Kidney glomerular epithelial cell (primary cell): ENCODE measurements around the gene CDON.

Experiments used
- DNase-seq: peaks from one replicate; lab custom pipeline; 2025; lab: John Stamatoyannopoulos, UW

CDON gene, protein sequence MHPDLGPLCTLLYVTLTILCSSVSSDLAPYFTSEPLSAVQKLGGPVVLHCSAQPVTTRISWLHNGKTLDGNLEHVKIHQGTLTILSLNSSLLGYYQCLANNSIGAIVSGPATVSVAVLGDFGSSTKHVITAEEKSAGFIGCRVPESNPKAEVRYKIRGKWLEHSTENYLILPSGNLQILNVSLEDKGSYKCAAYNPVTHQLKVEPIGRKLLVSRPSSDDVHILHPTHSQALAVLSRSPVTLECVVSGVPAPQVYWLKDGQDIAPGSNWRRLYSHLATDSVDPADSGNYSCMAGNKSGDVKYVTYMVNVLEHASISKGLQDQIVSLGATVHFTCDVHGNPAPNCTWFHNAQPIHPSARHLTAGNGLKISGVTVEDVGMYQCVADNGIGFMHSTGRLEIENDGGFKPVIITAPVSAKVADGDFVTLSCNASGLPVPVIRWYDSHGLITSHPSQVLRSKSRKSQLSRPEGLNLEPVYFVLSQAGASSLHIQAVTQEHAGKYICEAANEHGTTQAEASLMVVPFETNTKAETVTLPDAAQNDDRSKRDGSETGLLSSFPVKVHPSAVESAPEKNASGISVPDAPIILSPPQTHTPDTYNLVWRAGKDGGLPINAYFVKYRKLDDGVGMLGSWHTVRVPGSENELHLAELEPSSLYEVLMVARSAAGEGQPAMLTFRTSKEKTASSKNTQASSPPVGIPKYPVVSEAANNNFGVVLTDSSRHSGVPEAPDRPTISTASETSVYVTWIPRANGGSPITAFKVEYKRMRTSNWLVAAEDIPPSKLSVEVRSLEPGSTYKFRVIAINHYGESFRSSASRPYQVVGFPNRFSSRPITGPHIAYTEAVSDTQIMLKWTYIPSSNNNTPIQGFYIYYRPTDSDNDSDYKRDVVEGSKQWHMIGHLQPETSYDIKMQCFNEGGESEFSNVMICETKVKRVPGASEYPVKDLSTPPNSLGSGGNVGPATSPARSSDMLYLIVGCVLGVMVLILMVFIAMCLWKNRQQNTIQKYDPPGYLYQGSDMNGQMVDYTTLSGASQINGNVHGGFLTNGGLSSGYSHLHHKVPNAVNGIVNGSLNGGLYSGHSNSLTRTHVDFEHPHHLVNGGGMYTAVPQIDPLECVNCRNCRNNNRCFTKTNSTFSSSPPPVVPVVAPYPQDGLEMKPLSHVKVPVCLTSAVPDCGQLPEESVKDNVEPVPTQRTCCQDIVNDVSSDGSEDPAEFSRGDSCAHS (N-terminal part only)

GRCh38 chr11:126062679-126063506 lies at the start of gene CDON:
Gene CDON (minus strand): TSS chr11:126062866. CDS start chr11:126023476, 39,390 bp downstream.
- peak; percentile 91 for DNase-seq

DNA sequence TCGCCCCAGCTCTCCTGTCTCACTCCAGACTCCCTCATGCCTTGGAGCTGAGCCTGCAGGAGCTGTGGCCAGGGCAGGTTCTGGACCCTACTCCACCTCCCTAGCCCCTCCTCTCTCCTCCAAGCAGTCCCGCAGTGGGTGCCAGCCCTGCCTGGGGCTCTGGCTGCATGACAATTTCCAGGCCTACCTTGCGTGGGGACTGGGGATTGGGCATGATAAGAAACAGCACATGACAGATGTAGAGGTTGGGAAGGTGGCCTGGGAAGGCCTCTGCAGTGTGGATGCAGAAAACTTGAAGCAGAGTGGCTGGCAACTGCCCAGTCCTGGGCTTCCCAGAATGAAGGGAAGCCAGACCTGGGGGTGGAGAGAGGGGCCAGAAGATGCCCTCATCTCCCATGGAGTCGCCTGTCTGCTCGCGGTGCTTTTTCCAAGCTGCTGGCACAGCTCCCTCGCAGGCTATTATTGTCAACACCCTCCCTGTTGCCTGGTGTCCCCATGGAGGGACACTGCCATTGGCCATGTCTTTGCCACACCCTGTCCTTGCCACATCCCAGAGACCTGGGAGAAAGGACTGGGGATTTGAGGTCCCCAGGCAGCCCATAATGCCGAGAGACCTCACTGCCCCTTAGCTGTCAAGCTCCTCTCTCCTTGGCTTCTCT lies 48.9 kb upstream of the CDON start:
- no peak for DNase-seq

GRCh38 chr11:126109941-126110731 lies 47.5 kb upstream of the CDON start:
- DNase-seq, result peak; percentile 54

- no peak for DNase-seq
Measured at GRCh38 chr11:126106594-126107328, 44.1 kb upstream of the CDON start.

GRCh38 chr11:126105748-126106080 lies 43.0 kb upstream of the CDON start:
- DNase-seq, result no peak

GRCh38 chr11:126105022-126105747 lies 42.5 kb upstream of the CDON start:
- DNase-seq, result no peak

GRCh38 chr11:126104420-126104819 lies 41.8 kb upstream of the CDON start:
- no peak for DNase-seq

DNA sequence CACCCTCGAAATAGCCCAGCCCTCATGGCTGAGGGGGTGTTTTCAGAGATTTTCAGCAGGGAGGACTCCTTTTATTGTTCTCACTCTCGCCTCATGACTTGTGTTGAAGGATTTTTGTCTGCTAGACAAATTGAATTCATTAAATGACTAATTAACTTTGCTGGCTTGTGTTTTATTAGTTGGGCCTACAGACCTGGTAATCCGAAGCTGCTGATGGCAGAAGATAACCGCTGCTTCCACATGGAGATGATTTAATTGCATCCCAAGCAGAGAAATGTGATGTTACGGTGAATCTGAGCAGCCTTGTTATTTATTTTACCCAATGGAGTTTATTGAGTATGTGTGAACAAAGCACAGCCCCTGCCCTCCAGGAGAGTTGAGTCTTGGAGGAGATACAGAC lies 40.5 kb upstream of the CDON start:
- DNase-seq, result no peak

GRCh38 chr11:126102436-126102981 lies 39.8 kb upstream of the CDON start:
- no peak for DNase-seq

- DNase-seq, result no peak
Measured at GRCh38 chr11:126101930-126102283, 39.2 kb upstream of the CDON start.

- no peak for DNase-seq
Measured at GRCh38 chr11:126101251-126101929, 38.7 kb upstream of the CDON start.

DNA sequence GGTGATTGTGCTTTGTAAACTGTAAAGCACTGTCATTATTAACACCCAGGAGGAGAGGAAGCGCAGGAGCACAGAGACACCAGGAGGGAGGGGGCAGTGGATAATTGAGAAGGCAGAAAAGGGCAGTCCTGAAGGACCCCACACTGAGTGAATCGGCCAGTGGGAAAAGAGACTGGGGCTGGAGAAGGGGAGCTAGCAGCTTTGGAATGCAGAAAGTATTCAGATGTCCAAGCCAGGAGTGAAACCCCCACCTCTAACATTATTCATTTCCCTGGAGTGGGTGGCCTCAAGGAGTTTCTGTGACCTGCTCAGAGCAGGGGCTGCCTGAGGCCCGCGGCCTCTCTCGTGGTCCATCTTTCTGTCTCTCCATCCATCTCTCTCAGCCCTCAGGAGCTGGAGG lies 38.0 kb upstream of the CDON start:
- DNase-seq, result no peak

DNA sequence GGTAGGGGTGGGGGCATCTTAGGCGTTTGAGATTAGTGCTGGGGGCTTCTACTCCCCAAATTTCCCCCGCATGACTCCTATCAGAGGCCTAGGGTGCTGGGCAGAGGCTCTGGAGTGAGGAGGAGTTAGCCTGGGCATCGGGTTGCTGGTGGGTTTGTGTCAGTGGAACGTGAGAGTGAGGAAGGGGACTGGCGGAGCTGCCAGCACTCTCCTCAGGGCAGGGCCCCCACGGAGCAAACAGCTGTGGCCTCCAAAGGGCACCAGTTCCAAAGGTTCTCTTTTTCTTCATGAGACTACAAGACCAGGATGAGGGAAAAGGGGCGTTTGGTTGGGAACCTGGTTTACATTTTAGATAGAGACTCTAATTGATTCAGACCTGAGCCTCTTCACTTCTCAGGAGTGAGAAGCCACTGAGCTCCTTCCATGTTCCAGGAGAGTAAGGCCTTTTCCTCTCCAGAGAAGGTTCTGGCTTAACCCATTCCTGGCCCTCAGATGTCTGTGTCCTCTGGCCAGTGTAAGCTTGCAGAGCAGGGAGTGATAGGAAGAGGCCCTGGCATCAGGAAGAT lies 35.6 kb upstream of the CDON start:
- DNase-seq, result no peak

DNA sequence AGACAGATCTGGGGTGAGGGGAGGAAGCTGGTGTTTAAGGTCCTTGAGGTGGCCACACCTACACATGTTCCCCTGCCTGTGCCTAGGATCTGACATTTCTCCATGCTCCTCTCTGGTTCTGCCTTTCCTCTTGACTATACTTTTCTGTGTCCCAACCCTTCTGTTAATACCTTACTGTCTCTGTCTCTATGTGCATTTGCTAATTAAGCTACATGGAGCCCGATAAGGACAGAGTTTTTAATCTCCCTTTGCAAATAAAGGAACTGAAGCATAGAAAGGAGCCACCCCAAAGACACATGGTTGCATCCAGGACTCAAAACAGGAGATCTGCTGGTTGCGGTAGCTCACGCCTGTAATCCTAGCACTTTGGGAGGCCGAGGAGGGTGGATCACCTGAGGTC lies 33.1 kb upstream of the CDON start:
- DNase-seq, result no peak

GRCh38 chr11:126090452-126090851 lies 27.8 kb upstream of the CDON start:
- DNase-seq, result no peak

- DNase-seq, result no peak
Measured at GRCh38 chr11:126088999-126089398, 26.3 kb upstream of the CDON start.

GRCh38 chr11:126086248-126086647 lies 23.6 kb upstream of the CDON start:
- no peak for DNase-seq

DNA sequence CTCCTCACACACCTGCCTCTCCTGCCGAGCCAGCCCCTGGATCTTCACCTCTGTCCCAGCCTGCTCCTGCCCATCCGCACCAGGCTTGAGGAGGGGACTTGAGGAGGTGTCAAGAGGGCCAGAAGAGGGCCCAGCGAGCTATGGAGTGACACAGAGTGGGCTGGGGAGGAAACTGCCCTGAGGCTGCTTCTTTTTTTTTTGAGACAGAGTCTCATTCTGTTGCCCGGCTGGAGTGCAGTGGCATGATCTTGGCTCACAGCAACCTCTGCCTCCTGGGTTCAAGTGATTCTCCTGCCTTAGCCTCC lies 21.9 kb upstream of the CDON start:
- DNase-seq, result no peak
